Calu3 (cell line): ENCODE measurements around the gene SH3BP2. TPM values are rescaled to one million over a fixed set of nuclear protein-coding genes. Genes with fewer than 3 reads are reported as not detected.

ENCODE experiments used
- BruUV-seq: library from RNA; stranded (reverse); fragments of 400-500 nt; replicated peaks from 2 replicates; lab custom pipeline; 2021; lab: Mats Ljungman, UMichigan
- CTCF ChIA-PET: fragments of 300-600 bp; sonication (Branson Sonifier 250); formaldehyde crosslinking; loops from one replicate; lab custom pipeline; 2022; ENCODE audit warnings: antibody characterized with exemption; lab: Charles Lee
- DNase-seq: peaks from one replicate; pipeline ENCODE4 v3.0.0; 2022
- H3K27ac Mint-ChIP-seq: one replicate; pipeline ENCODE4 v1.8.0; 2022; ENCODE audit warnings: mixed read lengths; ENCODE audit not compliant: unreplicated experiment
- H3K27me3 Mint-ChIP-seq: one replicate; pipeline ENCODE4 v1.8.0; 2022; ENCODE audit warnings: mixed read lengths; ENCODE audit not compliant: unreplicated experiment
- H3K36me3 Mint-ChIP-seq: one replicate; pipeline ENCODE4 v1.8.0; 2022; ENCODE audit warnings: mild to moderate bottlenecking, moderate library complexity, mixed read lengths; ENCODE audit not compliant: insufficient read depth, unreplicated experiment
- H3K4me1 Mint-ChIP-seq: one replicate; pipeline ENCODE4 v1.8.0; 2022; ENCODE audit warnings: mild to moderate bottlenecking, low read depth, mixed read lengths; ENCODE audit not compliant: unreplicated experiment
- H3K4me3 Mint-ChIP-seq: one replicate; pipeline ENCODE4 v1.8.0; 2022; ENCODE audit warnings: mild to moderate bottlenecking, low read depth, moderate library complexity, mixed read lengths; ENCODE audit not compliant: unreplicated experiment
- H3K9me3 Mint-ChIP-seq: one replicate; pipeline ENCODE4 v1.8.0; 2022; ENCODE audit warnings: low read depth, mixed read lengths; ENCODE audit not compliant: unreplicated experiment
- intact Hi-C: fragments of 100-400 bp; cut with micrococcal nuclease; formaldehyde crosslinking; loops from one replicate; pipeline ENCODE4 v1.10.0; 2022; ENCODE audit not compliant: unreplicated experiment
- total RNA-seq: library from RNA; stranded (reverse); gene quantifications from 2 replicates; pipeline ENCODE4 v1.2.3, GENCODE V29; 2022
- TF ChIP-seq, protein P1 (sequence below): fragments of 200-600 bp; IDR thresholded peaks from one replicate; pipeline ENCODE4 v1.8.0; 2022; ENCODE audit warnings: antibody characterized with exemption; ENCODE audit not compliant: unreplicated experiment

SH3BP2 gene
- total RNA-seq, 1 experiment from 2014 or later = 22.7 TPM

DNA sequence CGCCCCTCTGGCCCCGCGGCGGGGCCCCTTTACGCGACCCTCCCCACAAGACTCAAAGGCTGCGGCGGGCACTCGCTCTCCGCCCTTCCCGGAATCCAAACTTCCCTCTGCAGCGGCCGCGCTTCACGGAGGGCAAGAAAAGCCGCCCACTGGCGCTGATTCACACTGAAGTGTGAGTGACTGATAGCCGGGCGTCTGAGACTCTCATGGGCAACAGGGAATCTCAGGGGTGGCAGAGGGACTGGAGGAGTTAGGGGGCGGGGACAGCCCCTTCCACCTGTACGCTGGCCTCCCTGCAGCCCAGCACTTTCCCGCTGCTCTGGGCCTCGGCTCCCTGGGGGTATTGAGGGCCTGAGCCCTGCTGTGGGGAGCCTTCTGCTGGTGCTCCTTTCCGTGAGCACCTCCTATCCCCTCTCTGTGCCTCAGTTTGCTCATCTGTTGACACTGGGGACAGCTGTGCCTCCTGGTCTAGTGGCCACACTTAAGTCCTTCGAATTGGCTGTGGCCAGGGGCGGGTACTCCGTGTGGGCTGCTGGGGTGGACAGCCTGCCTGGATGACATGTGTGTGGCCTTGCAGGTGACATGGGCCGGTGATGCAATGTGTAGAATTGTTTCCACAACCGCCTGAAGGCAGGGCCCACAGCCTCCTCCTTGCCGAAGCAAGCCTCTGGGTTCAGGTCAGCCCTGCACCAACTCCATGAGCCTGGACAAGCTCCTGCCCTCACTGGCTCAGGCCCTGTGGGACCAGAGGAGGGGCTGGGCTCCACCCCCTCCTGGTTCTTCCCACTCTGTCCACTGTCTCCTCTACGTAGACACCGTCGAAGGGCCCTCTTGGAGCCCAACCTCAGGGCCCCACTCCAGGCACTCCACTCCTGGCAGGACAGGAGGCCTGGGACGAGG, 951 bp downstream of the SH3BP2 start:
- BruUV-seq = no TSS peak
- intact Hi-C loops = no loop called here
- Mint-ChIP-seq H3K4me1 (peaks cover 6% of the 10 kb centered on the region), H3K36me3 (peaks cover 14% of the 10 kb centered on the region), H3K4me3 (peak overlapping the region; percentile 58), H3K9me3 (no peaks in the 10 kb centered on the region), H3K27ac (peak overlapping the region; percentile 33), H3K27me3 (no peaks in the 10 kb centered on the region)
- CTCF ChIA-PET = no interaction called here
- TF ChIP-seq, protein P1, sequence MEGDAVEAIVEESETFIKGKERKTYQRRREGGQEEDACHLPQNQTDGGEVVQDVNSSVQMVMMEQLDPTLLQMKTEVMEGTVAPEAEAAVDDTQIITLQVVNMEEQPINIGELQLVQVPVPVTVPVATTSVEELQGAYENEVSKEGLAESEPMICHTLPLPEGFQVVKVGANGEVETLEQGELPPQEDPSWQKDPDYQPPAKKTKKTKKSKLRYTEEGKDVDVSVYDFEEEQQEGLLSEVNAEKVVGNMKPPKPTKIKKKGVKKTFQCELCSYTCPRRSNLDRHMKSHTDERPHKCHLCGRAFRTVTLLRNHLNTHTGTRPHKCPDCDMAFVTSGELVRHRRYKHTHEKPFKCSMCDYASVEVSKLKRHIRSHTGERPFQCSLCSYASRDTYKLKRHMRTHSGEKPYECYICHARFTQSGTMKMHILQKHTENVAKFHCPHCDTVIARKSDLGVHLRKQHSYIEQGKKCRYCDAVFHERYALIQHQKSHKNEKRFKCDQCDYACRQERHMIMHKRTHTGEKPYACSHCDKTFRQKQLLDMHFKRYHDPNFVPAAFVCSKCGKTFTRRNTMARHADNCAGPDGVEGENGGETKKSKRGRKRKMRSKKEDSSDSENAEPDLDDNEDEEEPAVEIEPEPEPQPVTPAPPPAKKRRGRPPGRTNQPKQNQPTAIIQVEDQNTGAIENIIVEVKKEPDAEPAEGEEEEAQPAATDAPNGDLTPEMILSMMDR = no peak
- peak; percentile 25 for DNase-seq

DNA sequence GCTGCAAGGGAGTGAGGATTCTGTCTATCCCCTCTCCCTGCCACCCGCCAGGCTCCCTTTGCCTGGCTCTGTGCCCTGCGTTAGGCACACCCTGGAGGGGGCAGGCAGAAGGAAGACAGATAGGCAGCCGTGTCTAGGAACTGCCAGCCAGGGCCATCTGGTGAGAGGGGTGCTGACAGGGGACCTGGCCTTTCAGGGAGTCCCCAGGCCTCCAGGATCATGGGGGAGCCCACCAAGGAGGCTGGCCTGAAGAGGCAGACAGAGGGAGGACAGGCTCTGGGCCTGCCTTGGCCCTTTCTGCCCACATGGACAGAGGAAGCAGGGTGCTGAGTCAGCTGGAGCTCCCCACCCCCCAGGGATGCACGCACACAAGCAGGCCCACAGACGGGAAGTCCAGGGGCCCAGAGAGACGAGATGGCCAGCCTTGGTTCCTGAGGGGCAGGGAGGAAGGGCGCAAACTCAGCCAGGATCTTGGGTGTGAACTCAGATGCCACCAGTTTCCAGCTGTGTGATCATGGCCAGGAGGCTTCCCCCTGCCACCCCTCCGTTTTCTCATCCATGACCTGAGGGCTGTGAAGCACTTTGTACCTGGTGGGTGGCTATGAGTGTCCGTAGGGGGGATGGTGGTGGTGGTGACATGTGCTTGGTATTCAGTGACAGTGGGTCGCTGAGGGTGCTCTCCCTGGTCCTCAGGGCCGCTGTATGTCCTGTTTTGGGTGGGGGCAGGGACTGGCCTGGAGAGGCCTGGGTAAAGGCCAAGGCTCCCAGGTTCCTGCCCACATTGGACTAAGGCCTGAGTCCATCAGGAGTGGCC, 1.8 kb downstream of the SH3BP2 start:
- peak overlapping the region; percentile 33 for H3K27ac Mint-ChIP-seq
- DNase-seq = no peak
- H3K4me3 Mint-ChIP-seq = peak overlapping the region; percentile 58
- BruUV-seq = no TSS peak
- intact Hi-C loops = no loop called here
- H3K9me3 Mint-ChIP-seq = no peaks in the 10 kb centered on the region
- CTCF ChIA-PET = no interaction called here
- H3K27me3 Mint-ChIP-seq = no peaks in the 10 kb centered on the region
- H3K4me1 Mint-ChIP-seq = peaks cover 6% of the 10 kb centered on the region
- H3K36me3 Mint-ChIP-seq = peaks cover 14% of the 10 kb centered on the region
- TF ChIP-seq, protein P1 = no peak

DNA sequence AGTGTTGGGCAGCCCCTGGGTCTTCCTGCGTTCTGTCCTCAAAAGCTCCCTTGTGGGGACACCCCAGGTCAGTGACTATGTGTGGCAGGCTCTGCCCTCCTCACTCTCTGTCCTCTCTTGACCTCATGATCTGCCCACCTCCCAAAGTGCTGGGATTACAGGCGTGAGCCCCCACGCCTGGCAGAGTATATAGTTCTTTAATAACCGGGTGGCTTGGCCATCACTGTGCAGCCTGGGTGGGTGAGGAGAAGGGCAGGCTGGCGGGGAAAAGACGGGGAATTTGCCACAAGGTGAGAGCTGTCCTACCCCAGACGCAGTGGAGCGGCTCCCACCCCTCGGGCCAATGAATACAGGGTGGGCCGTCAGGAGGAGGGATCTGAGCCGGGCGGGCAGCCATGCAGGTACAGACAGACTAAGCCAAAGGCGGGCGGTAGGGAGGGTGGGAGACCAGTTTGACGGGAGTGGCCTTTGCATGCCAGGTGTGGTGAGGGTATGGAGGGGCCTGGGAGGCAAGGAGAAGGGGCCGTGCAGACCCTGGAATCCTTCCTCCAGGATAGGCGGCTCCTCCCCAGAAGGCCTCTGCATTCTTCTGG, 2.5 kb downstream of the SH3BP2 start:
- Mint-ChIP-seq H3K27me3 (no peaks in the 10 kb centered on the region), H3K9me3 (no peaks in the 10 kb centered on the region), H3K36me3 (peaks cover 14% of the 10 kb centered on the region), H3K27ac (no peak overlapping the region), H3K4me3 (no peak overlapping the region), H3K4me1 (peaks cover 6% of the 10 kb centered on the region)
- intact Hi-C loops = no loop called here
- BruUV-seq = no TSS peak
- CTCF ChIA-PET = no interaction called here
- DNase-seq = no peak
- TF ChIP-seq, protein P1 = no peak
